Upper lobe of left lung (tissue), 6 donors: ENCODE results near the gene FGG. TPM values are rescaled to one million over a fixed set of nuclear protein-coding genes. Genes with fewer than 3 reads are reported as not detected.

Experiments used
- ATAC-seq, 2 donors: fragments of 200-7000 bp; cut with Tn5 transposase; one replicate each; pipeline ENCODE4 v1.9.1; 2022; ENCODE audit warnings: mild to moderate bottlenecking in 2 of 2, moderate library complexity in 2 of 2; ENCODE audit not compliant: low FRiP score in 2 of 2
- DNase-seq, 2 donors: peaks; one replicate each; pipeline ENCODE4 v3.0.0-alpha.2; 2019 to 2020
- H3K27ac ChIP-seq, 4 donors: fragments of 200-600 bp; sonication (generic); one replicate each; pipeline ENCODE4 v1.5.1; 2016 to 2019
- H3K27me3 ChIP-seq, 4 donors: fragments of 200-600 bp; sonication (generic); one replicate each; pipeline ENCODE4 v1.5.1; 2017 to 2019
- H3K36me3 ChIP-seq, 4 donors: fragments of 200-600 bp; sonication (generic); one replicate each; pipeline ENCODE4 v1.5.1; 2016 to 2019
- H3K4me1 ChIP-seq, 4 donors: fragments of 200-600 bp; sonication (generic); one replicate each; pipeline ENCODE4 v1.5.1; 2018 to 2019
- H3K4me3 ChIP-seq, 4 donors: fragments of 200-600 bp; sonication (generic); one replicate each; pipeline ENCODE4 v1.5.1; 2017 to 2019; ENCODE audit warnings: mild to moderate bottlenecking in 2 of 4, moderate library complexity in 1 of 4
- H3K9me3 ChIP-seq, 4 donors: fragments of 200-600 bp; sonication (generic); one replicate each; pipeline ENCODE4 v1.5.1; 2018 to 2019
- EP300 ChIP-seq, 4 donors: sonication (generic); formaldehyde crosslinking; IDR thresholded peaks; one replicate each; pipeline ENCODE4 v1.5.1; 2017; ENCODE audit warnings: antibody characterized with exemption in 4 of 4, control low read depth in 2 of 4
- POLR2A ChIP-seq, 4 donors: fragments of 450-650 bp; IDR thresholded peaks; one replicate each; pipeline ENCODE4 v1.5.1; 2016 to 2017; ENCODE audit warnings: antibody characterized with exemption in 4 of 4, mild to moderate bottlenecking in 2 of 4
- POLR2AphosphoS5 ChIP-seq, 2 donors: sonication (generic); formaldehyde crosslinking; IDR thresholded peaks; one replicate each; pipeline ENCODE4 v1.5.1; 2017; ENCODE audit warnings: antibody characterized with exemption in 2 of 2
- WGBS, 2 donors: methylation state at CpG; one replicate each; pipeline ENCODE4 v1.1.5; 2017 to 2018; 5-methylcytosine and 5-hydroxymethylcytosine counted together
- total RNA-seq, 6 donors: library from RNA; depleted of rRNA in 4 of 6; stranded (reverse); fragments of >200 nt in 4 of 6; gene quantifications; one replicate each; pipeline versions ENCODE4 v1.1.0 to v1.2.1, GENCODE V29; 2016 to 2021
- TF ChIP-seq, protein P1 (sequence below), 6 experiments: fragments of 450-650 bp in 4 of 6; fragments of 200-600 bp in 2 of 6; sonication (generic) in 2 of 6; IDR thresholded peaks; one replicate each; pipeline ENCODE4 v1.5.1; 2016 to 2019; ENCODE audit warnings: antibody characterized with exemption in 6 of 6
- donor health status: DM: no; HTN: no; CAD: no; lungs with moderate emphysema.
- donor health status: DM: no; HTN: yes; CAD: no; lungs with severe emphysema.

The FGG gene
- total RNA-seq, 6 donors from 2014 or later = 2.6 to 255 (median 9.9) TPM; not detected in 1

DNA sequence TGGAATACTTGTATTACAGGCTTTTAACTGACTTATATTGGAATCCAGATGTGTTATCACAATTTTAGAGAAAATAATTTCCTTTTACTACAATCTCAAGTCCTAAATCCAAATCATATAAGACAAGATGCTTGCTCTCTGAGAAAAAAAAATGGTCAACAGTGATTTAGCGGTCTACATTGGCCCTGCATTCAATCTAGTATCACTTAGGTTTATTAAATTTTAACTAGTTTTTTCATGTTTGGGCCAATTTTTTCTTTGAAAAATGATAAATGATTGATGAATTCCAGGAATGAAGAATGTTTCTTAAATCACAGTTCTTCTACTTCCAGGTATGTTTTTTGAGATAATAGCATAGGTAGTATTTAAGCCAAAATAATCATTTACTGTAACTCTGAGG, 2.8 kb upstream of the FGG start:
- no peaks in the 10 kb centered on the region for H3K36me3 ChIP-seq
- no peaks in the 10 kb centered on the region for H3K27me3 ChIP-seq
- no peaks in the 10 kb centered on the region for H3K9me3 ChIP-seq
- peaks cover 0 to 4% (median 0%) of the 10 kb centered on the region in 4 donors for H3K4me1 ChIP-seq
- H3K27ac ChIP-seq = no peak overlapping the region
- DNase-seq (no peak), ATAC-seq (no peak)
- WGBS, 2 donors = 80 to 91% methylated on average over 1 of the region's 1 CpG
- no peak for TF ChIP-seq EP300 (IDR thresholded peaks at IDR 0.05)
- TF ChIP-seq, protein P1, sequence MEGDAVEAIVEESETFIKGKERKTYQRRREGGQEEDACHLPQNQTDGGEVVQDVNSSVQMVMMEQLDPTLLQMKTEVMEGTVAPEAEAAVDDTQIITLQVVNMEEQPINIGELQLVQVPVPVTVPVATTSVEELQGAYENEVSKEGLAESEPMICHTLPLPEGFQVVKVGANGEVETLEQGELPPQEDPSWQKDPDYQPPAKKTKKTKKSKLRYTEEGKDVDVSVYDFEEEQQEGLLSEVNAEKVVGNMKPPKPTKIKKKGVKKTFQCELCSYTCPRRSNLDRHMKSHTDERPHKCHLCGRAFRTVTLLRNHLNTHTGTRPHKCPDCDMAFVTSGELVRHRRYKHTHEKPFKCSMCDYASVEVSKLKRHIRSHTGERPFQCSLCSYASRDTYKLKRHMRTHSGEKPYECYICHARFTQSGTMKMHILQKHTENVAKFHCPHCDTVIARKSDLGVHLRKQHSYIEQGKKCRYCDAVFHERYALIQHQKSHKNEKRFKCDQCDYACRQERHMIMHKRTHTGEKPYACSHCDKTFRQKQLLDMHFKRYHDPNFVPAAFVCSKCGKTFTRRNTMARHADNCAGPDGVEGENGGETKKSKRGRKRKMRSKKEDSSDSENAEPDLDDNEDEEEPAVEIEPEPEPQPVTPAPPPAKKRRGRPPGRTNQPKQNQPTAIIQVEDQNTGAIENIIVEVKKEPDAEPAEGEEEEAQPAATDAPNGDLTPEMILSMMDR (IDR thresholded peaks at IDR 0.05) = no peak
- no peak for TF ChIP-seq POLR2AphosphoS5 (IDR thresholded peaks at IDR 0.05)
- no peak overlapping the region for H3K4me3 ChIP-seq

DNA sequence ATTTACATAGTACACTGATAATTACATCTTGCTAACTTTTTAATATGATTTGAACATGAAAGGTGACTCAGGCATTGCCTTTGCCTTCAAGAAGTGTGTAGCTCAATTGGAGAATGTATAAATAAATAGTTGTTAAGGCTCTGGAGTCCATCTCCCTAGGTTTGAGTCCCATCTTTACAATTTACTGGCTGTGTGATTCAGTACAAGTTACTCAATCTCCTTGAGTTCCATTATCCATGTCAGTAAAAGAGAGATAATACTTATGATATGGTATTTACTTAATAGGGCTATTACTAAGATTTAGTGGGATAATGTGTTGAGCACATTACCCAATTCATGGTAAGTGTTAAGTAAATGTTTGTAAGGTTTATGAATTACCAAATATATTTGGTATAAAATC, 1.9 kb upstream of the FGG start:
- ATAC-seq = no peak
- Histone ChIP-seq H3K27ac (no peak overlapping the region), H3K36me3 (no peaks in the 10 kb centered on the region), H3K9me3 (no peaks in the 10 kb centered on the region), H3K27me3 (no peaks in the 10 kb centered on the region), H3K4me1 (peaks cover 0 to 4% (median 0%) of the 10 kb centered on the region in 4 donors), H3K4me3 (no peak overlapping the region)
- DNase-seq = no peak
- TF ChIP-seq EP300 (IDR thresholded peaks at IDR 0.05) = no peak
- TF ChIP-seq, protein P1 (IDR thresholded peaks at IDR 0.05) = no peak
- no peak for TF ChIP-seq POLR2A (IDR thresholded peaks at IDR 0.05)
- no peak for TF ChIP-seq POLR2AphosphoS5 (IDR thresholded peaks at IDR 0.05)

DNA sequence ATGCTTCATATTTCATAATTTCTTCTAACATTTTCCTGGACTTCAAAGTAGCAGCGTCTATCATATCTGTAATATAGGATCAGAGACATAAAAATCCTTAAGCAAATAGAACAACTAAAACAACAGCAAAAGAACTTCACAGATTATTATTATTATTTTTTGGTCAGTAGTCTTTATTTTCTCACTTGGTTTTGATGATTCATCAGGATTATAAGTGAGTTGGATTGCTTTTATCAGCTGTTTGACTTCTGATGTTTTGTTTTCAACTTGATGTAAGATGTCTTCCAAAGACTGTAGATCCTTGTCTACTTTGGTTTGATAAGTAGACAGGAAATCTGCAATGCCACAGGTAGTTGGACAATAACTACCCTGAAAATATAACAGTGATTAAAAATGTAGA, 623 bp downstream of the FGG start:
- Histone ChIP-seq H3K4me3 (no peak overlapping the region), H3K27ac (no peak overlapping the region), H3K4me1 (peaks cover 0 to 4% (median 0%) of the 10 kb centered on the region in 4 donors), H3K27me3 (no peaks in the 10 kb centered on the region), H3K36me3 (no peaks in the 10 kb centered on the region), H3K9me3 (no peaks in the 10 kb centered on the region)
- DNase-seq = no peak
- TF ChIP-seq, protein P1 (IDR thresholded peaks at IDR 0.05) = no peak
- TF ChIP-seq EP300 (IDR thresholded peaks at IDR 0.05) (no peak), POLR2A (IDR thresholded peaks at IDR 0.05) (no peak), POLR2AphosphoS5 (IDR thresholded peaks at IDR 0.05) (no peak)
- 74 to 75% methylated on average over 1 of the region's 1 CpG for WGBS, 2 donors
- ATAC-seq = no peak

DNA sequence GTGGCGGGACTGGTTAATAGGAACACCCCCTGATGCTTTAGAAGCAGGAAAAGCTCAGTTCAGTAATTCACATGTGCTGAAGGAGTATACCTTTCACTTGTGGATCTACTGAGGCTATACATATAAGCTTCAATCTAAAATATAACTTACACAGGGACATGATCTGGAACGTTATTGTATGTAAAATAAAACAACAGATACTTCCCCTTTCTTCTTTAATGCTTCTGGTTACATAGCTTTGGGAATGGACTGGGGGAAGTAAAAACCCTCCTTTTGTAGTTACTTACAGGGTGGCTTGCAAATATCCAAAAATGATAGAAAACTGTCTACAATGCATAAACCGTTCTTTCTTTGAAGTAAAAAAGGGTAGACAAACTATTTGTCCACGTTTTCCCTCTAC, 1.9 kb downstream of the FGG start:
- Histone ChIP-seq H3K4me3 (no peak overlapping the region), H3K9me3 (no peaks in the 10 kb centered on the region), H3K4me1 (no peaks in the 10 kb centered on the region), H3K27me3 (no peaks in the 10 kb centered on the region), H3K27ac (no peak overlapping the region), H3K36me3 (no peaks in the 10 kb centered on the region)
- WGBS, 2 donors = 49 to 53% methylated on average over 4 of the region's 4 CpGs
- ATAC-seq = no peak
- TF ChIP-seq POLR2A (IDR thresholded peaks at IDR 0.05) (no peak), POLR2AphosphoS5 (IDR thresholded peaks at IDR 0.05) (no peak), EP300 (IDR thresholded peaks at IDR 0.05) (no peak)
- TF ChIP-seq, protein P1 (IDR thresholded peaks at IDR 0.05) = no peak
- no peak for DNase-seq

DNA sequence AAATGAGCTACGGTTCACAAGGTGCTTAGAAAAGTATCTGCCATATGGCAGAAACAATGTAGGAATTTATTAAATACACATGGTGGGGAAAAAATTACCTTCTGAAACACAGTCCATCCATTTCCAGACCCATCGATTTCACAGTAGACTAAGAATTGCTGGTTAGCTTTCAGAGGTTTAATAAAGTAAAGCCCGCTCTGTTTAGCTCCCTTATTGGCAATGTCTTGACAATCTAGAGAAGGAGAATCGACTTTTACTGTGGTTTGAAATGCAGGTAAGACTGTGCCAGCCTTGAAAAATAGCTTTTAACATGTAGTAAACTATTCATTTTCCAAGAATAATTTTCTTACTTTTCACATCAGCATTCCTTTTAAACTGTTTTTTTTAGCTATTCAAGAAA, 2.9 kb downstream of the FGG start:
- no peak overlapping the region for H3K4me3 ChIP-seq
- no peak for DNase-seq

More for the DNA sequence above, 2.9 kb downstream of the FGG start:
- no peaks in the 10 kb centered on the region for H3K27me3 ChIP-seq
- H3K4me1 ChIP-seq = no peaks in the 10 kb centered on the region
- H3K27ac ChIP-seq = no peak overlapping the region
- no peak for TF ChIP-seq POLR2A (IDR thresholded peaks at IDR 0.05)
- TF ChIP-seq, protein P1 (IDR thresholded peaks at IDR 0.05) = no peak
- no peaks in the 10 kb centered on the region for H3K9me3 ChIP-seq
- ATAC-seq = no peak
- WGBS, 2 donors = 87 to 91% methylated on average over 4 of the region's 4 CpGs
- no peaks in the 10 kb centered on the region for H3K36me3 ChIP-seq
